Endothelial cell of umbilical vein (primary cell): Measurements from ENCODE around the gene ZNF346.

ENCODE experiments used
- CTCF ChIP-seq, 2 donors: IDR thresholded peaks; 1 replicate in 1 of 2; 2 replicates in 1 of 2; pipeline ENCODE4 v1.5.1; 2011; ENCODE audit warnings: low read length in 2 of 2, mild to moderate bottlenecking in 2 of 2, moderate library complexity in 2 of 2, control low read depth in 1 of 2, inconsistent platforms in 1 of 2, low read depth in 1 of 2; ENCODE audit not compliant: insufficient read depth in 1 of 2; ENCODE audit errors: extremely low read depth in 1 of 2
- EZH2 ChIP-seq: IDR thresholded peaks from 2 replicates; pipeline ENCODE4 v1.6.1; 2012; ENCODE audit warnings: borderline replicate concordance, low read depth, mild to moderate bottlenecking, moderate library complexity, low read length, inconsistent platforms; ENCODE audit not compliant: severe bottlenecking
- JUN ChIP-seq: IDR thresholded peaks from 2 replicates; pipeline ENCODE4 v1.6.1; 2011; ENCODE audit warnings: borderline replicate concordance, low read depth; ENCODE audit not compliant: insufficient read length, insufficient read depth
- POLR2A ChIP-seq: IDR thresholded peaks from 2 replicates; pipeline ENCODE4 v1.6.1; 2012; ENCODE audit warnings: low read depth, mild to moderate bottlenecking, control low read depth, low read length
- POLR2AphosphoS5 ChIP-seq: IDR thresholded peaks from 2 replicates; pipeline ENCODE4 v1.6.1; 2012; ENCODE audit warnings: low read depth, mild to moderate bottlenecking, control low read depth, low read length, moderate library complexity; ENCODE audit not compliant: insufficient read depth
- TF ChIP-seq, protein P1 (sequence below): IDR thresholded peaks from 2 replicates; pipeline ENCODE4 v1.6.1; 2011; ENCODE audit not compliant: insufficient read depth, insufficient read length

DNA sequence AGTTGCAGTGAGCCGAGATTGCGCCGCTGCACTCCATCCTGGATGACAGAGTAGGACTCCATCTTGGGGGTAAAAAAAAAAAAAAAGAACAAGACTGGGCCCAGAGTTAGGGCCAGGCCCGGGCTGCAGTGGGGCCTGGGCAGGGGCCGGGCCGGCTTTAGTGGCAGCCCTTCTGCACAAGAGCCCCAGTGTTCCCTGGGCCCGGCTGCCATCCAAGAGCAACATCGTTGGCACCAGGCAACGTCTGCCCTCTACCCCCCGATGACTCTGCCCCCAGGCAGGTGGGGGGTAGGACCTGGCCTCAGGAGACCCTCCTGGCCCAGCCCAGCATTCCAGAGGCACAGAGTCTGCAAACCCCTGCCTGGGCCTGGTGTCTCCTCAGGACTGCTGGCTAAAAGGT lies 59.4 kb downstream of the ZNF346 start:
- TF ChIP-seq EZH2, result no peak
- TF ChIP-seq CTCF (IDR thresholded peaks at IDR 0.05; ENCODE audit: extremely low read depth in 1 of 2, insufficient read depth in 1 of 2, low read depth in 1 of 2, low read length in 2 of 2), result no peak
- TF ChIP-seq POLR2A, result no peak
- TF ChIP-seq POLR2AphosphoS5, result no peak
- TF ChIP-seq JUN, result no peak
- TF ChIP-seq, protein P1, sequence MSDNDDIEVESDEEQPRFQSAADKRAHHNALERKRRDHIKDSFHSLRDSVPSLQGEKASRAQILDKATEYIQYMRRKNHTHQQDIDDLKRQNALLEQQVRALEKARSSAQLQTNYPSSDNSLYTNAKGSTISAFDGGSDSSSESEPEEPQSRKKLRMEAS, result no peak
